HFF-Myc (cell line): ENCODE data around the gene TBC1D25.

ENCODE experiments used
- DNase-seq: peaks from one replicate; pipeline ENCODE4 v3.0.0-alpha.2; 2011; ENCODE audit warnings: low read depth; ENCODE audit errors: extremely low read depth
- H3K4me3 ChIP-seq: replicated peaks from 2 replicates; pipeline ENCODE4 v1.5.1; 2011; ENCODE audit warnings: low read depth, mild to moderate bottlenecking, control low read depth, low read length
- TF ChIP-seq, protein P1 (sequence below): IDR thresholded peaks from 2 replicates; pipeline ENCODE4 v1.5.1; 2012; ENCODE audit warnings: mild to moderate bottlenecking, low read depth, low read length, control low read depth; ENCODE audit errors: missing control alignments

TBC1D25 gene, protein sequence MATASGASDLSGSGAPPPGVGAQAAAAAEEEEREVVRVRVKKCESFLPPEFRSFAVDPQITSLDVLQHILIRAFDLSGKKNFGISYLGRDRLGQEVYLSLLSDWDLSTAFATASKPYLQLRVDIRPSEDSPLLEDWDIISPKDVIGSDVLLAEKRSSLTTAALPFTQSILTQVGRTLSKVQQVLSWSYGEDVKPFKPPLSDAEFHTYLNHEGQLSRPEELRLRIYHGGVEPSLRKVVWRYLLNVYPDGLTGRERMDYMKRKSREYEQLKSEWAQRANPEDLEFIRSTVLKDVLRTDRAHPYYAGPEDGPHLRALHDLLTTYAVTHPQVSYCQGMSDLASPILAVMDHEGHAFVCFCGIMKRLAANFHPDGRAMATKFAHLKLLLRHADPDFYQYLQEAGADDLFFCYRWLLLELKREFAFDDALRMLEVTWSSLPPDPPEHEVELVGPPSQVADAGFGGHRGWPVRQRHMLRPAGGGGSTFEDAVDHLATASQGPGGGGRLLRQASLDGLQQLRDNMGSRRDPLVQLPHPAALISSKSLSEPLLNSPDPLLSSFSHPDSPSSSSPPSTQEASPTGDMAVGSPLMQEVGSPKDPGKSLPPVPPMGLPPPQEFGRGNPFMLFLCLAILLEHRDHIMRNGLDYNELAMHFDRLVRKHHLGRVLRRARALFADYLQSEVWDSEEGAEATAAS

DNA sequence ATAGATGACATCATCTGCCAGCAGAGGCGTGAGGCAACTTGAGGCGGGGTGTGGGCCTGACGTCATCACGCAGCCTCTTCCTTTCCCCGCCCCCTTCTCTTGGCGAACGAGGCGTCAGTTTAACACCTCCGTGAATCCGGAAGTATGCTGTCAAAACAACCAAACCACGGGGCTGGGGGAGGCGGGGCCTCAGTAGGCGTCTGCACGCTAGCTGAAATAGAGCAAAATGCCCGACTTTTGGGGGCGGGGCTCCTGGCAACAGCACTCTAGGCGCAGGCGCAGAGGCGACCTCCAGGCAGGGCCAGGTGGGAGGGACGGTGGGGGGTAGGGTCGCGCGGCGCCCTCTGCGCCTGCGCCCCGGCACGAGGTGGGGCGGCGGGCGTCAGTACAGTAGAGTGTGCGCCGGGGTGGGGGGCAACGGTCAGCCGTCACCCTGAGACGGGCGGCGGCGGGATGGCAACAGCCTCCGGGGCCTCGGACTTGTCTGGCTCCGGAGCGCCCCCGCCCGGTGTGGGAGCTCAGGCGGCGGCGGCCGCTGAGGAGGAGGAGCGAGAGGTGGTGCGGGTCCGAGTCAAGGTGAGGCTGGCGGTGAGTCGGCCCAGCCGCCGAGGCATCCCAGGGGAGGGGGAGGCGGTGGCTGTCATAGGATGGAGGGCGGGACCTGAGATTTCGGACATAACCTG, at the start of gene TBC1D25:
Gene TBC1D25, plus strand, starts transcription at position 370 of the 683 bp plus-strand sequence. Its CDS starts 84 bp downstream, at position 454.
- peak; percentile 89 for DNase-seq
- H3K4me3 ChIP-seq = peak within 1 kb of the TSS; percentile 60
- TF ChIP-seq, protein P1, sequence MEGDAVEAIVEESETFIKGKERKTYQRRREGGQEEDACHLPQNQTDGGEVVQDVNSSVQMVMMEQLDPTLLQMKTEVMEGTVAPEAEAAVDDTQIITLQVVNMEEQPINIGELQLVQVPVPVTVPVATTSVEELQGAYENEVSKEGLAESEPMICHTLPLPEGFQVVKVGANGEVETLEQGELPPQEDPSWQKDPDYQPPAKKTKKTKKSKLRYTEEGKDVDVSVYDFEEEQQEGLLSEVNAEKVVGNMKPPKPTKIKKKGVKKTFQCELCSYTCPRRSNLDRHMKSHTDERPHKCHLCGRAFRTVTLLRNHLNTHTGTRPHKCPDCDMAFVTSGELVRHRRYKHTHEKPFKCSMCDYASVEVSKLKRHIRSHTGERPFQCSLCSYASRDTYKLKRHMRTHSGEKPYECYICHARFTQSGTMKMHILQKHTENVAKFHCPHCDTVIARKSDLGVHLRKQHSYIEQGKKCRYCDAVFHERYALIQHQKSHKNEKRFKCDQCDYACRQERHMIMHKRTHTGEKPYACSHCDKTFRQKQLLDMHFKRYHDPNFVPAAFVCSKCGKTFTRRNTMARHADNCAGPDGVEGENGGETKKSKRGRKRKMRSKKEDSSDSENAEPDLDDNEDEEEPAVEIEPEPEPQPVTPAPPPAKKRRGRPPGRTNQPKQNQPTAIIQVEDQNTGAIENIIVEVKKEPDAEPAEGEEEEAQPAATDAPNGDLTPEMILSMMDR = peak; percentile 34

DNA sequence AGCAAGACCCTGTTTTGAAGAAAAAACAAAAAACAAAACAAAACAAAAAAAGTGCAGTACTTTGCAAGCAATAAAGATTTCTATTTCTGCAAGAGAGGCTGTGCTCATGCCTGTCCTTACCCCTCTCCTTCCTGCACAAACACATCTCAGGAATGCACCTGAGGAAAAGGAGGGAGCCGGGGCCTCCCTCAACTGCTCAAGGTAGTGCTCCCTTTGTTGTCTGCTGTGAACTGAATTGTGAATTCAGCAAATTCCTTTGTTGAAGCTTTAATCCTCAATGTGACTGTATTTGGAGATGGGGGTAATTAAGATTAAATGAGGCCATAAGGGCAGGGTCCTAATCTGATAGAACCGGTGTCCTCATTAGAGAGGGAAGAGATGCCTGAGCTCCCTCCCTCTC, 49.6 kb upstream of the TBC1D25 start:
- no peak for DNase-seq
- no peak overlapping the region for H3K4me3 ChIP-seq
- TF ChIP-seq, protein P1 = no peak

DNA sequence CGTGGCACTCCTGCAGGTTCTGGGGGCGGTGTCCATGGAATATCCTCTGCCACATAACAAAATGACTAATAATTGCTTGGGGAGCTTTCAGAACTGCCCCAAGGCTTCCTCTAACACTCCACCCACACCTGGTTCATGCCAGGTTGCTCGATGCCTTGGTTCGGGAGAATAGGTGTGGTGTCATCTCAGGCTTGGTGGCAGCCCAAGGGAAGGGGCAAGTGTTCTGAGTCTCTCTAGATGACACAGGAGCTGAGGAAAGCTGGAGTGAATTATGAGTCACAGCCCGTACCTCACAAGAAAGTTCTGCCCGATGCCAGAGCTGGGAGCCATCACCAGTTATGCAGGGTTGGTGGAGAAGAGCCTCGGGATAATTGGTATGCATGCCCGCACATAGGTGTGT, 48.9 kb upstream of the TBC1D25 start:
- TF ChIP-seq, protein P1 = no peak

DNA sequence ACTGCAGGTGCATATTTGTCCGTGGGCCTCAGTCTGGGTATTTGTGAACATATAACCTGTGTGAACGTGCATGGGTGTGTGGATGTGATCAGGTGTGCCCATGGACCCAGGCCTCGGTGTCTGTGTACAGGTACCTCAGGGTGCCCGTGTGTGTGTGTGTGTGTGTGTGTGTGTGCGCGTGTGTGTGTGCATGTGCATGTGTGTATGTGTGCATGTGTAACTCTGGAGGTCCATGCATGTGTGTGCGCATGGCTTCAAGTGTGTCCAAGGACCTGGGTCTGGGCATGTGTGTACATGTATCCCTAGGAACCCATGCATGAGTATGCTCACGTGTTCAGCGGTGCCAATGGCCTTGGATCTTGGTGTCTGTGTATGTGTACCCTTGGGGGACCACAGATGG, 47.7 kb upstream of the TBC1D25 start:
- no peak overlapping the region for H3K4me3 ChIP-seq
- TF ChIP-seq, protein P1 = no peak
- no peak for DNase-seq

More for the DNA sequence above, 48.9 kb upstream of the TBC1D25 start:
- H3K4me3 ChIP-seq = no peak overlapping the region
- no peak for DNase-seq

DNA sequence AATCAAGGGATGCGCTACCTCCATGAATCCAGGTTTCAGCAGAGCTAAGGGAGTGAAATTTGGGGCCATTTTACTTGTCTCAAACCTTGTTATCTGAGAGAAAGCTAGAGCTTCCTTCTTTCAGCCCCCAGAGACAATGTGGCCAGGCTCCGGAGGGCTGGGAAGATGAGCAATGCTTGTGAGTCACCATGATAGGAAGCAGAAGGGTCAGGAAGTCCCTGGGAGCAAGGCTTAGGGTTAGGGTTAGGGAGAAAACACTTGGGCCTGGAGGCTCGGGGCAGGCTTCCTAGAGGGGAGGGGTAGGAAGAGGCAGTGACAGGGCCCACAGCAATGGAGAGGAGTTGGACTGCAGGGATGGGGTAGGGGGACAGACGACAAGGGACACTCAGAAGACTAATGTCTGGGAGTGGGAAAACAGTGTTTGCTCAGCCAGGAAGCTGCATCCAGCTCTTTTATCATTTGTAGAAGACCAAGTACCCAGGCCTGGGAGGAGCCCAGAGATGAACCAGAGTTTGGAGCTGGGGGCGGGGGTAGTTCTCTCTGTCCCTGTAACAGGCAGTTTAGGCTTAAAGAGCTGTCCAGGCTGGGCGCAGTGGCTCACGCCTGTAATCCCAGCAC, 47.1 kb upstream of the TBC1D25 start:
- no peak overlapping the region for H3K4me3 ChIP-seq
- no peak for DNase-seq
- TF ChIP-seq, protein P1 = no peak

DNA sequence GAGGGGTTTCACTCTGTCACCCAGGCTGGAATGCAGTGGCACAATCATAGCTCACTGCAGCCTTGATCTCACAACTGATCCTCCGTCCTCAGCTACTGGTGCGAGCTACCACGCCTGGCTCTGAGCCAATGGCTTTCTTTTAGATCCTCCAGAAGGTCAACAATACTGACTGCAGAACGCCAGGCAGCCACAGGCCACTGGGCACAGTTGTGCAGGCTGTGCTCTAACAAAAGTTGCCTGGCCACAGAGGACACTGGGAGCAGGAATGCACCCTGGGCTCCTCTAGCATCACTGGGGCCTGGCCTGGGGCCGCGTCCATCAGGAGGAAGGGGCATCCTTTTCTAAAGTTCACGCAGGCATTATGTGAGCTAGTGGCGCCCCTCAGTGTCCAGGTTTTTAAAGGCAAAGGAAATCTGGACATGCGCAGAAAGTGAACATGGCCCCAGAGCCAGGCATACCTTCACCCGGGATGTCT, 45.6 kb upstream of the TBC1D25 start:
- no peak overlapping the region for H3K4me3 ChIP-seq
- TF ChIP-seq, protein P1 = peak; percentile 14
- no peak for DNase-seq
